ENCODE measurements around the gene SLC7A1.

SLC7A1 gene

DNA sequence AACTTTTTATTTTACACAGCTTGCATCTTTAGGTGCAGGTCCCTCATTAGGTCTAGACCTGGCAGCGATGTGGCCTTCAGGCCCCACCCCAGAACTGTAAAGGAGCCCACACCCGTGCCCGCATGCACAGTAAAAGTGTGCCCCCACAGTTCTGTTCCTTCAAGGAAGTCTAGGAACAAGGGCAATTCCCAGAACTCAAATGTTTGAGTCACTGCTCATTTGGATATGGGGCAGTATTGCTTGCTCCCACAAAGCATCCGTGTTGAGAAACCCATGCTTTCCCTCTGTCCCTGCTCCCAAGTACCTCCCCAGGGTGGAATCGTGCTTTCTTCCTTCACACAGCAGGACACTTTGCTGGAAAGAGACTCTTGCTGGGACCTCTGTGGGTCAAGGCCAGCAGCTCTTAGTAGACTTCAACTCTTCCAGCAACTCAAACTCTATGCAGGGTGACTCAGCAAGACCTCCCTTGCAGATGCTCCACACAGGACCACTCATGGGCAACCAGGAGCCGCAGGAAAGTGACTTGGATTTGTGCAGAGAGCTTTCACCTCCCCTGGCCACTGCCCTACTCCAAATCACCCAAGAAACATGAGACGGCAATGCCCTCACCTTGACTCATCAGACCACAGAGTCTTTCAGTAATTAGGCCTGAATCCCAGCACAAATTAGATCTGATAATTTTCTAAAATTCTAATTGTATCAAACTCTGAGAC, 12.3 kb downstream of the SLC7A1 start:
- DNase-seq: no peak

DNA sequence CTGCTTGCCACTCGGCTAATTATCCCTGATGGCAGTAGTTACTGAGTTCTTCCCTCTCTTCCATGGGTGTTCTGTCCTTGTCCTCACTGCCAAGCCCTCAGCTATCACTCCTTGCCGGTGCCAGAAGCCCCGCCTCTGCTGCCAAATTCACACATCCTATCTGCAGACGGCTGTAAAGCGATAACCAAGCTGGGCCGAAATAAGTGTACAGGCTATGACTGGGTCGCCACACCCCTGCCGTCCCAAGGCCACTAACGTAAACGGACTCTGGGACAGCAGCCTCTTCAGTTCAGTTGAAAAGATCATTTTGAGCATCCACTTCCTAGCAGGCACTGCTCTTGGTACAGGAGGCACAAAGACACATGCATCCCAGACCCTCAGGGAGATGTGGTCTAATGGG, 13.3 kb downstream of the SLC7A1 start:
- no peak for DNase-seq

DNA sequence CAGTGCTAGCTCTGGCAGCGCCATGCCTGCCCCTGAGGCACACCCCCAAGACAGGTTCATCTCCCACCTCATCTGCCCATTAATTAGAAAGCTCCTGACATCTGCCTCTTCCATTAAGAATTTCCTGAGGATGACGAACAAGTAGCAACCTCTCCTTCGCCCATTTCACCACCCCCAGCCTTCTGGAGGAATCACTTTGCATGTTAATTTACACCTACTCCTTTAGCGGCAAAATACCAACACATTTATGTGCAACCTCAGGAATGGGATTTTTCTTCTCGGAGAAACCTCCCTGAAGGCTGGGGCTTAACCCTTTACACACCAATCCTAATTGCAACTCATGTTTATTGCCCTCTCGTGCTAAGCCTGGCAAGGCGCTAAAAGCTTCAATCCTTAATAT, 13.8 kb downstream of the SLC7A1 start:
- DNase-seq: peak in 2 of 56 donors; percentile 11 to 40

DNA sequence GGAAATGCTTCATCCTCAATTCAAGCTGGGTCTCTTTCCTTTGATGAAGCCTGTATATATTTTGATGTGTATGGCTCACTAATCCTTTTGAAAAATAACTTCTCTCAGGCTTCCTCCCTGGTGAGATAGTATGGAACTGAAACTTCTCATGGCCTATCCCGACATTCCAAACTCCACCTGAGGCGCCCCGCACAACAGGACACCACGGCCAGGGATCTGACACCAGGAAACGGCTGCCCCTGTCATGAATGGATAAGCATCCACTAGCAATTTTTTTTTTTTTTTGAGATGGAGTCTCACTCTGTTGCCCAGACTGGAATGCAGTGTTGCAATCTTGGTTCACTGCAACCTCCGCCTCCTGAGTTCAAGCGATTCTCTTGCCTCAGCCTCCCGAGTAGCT, 16.4 kb downstream of the SLC7A1 start:
- DNase-seq: no peak

DNA sequence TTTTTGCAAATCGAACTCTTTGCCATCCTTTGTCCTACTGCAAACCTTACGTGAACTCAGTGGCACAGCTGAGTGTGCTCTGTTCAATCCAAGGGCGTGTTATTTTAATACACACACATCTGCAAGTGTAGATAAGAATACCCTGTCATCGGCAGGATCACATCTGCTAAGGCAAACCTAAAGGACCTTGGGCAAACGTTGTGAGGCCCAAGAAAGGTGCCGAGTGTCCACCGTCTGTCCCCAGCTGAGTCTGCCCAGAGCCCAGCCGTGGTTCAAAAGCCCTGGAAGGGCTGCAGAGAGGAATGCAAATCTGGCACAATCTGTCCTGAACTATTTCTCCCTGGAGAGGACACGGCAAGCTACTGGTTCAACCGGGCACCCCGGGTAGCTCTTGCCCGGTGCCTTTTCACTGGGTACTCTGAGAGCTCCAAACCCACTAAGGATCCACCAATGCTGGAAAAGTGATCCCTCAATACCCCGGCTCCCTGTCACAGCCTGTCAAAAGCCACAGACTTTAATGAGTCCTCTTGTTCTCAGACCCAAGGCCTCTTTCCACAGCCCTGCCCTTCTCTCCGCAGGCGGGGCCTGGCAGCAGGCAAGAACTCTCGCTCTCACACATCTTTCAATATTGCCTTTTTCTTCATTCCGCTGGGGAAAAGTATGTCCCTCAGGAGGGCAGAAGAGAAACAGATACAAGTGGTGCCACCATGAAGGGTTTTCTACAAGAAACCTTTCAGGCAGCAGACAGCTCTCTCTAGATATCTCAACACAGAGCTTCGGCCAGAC, 17.0 kb downstream of the SLC7A1 start:
- no peak for DNase-seq

DNA sequence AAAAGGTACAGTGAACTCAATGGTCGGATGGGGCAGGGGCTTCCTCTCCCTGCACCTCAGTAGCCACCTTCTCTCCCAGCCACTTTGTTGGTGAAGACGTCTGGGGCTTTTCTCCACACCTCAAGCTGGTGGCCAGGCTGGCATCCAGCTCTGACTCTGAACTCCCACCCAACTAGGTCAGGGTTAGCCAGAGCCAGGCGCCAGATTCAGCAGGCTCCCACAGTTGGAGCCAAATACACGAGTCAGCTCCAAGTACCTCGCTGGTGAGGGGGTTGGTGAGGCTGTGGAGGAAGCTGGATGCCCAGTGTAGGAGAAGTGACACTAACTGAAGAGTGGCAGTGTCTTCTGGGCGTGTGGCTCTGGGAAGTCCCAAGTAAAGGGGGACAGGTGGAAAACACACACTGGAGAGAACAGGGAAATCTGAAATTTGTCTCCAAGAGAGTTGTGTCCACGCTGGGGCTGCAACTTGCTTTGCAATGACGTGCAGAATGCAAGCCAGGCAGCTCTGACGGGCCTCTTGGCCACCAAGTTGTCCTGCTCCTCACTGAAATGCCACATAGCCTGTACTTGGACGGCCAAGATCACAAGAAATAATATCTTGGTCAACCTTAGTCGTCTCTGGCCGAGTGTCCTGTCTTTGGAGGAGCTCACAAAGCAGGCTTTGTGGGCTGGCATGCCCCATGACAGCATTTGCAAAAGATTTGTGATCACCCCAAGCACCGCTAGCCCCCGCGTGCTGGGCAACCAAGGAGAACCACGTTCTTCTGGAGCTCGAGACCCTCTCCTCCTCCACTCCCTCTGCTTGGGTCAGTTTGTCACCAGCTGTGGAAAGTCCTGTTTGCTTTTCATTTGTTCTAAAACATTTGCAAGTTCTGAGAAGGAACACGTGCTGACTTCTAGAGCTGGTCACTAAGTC, 18.1 kb downstream of the SLC7A1 start:
- peak in 14 of 56 donors; percentile 7 to 62 (median 24) for DNase-seq

DNA sequence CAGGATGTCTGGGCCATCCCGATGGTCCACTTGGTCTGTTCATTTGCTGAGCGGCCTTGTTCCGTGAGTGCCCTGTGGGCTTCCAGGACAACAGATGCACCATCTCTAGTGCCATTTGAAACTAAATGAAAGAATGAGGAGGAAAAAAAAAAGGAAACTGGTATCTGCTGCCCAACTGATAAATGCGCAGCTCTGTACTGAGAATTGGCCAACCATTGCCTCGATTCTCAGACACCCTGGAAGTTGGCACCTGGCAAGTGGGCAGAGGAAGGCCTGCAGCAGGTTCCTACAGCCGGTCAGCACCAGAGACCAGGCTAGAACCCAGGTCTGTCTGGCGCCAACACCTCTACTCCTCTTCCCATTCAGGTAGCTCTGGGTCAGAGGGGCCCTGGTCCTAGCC, 18.9 kb downstream of the SLC7A1 start:
- no peak for DNase-seq

DNA sequence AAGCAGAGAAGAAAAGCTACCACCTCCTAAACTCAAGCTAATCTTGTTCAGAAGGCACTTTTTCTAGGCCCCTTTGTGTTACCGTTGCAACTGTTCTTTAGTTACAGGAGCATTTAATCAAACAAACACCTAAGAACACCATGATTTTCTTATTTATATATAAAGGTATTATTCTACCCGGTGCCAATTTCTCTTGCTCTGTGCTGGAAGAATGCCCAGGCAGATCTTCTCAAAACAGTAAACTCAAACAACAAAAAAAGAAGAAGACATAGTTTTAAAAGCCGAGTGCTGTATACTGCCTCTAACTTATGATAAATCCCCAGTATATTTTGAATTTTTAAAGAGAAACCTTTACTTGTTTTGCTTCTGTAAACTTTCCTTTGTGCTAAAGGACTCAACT, 20.4 kb downstream of the SLC7A1 start:
- DNase-seq: no peak

DNA sequence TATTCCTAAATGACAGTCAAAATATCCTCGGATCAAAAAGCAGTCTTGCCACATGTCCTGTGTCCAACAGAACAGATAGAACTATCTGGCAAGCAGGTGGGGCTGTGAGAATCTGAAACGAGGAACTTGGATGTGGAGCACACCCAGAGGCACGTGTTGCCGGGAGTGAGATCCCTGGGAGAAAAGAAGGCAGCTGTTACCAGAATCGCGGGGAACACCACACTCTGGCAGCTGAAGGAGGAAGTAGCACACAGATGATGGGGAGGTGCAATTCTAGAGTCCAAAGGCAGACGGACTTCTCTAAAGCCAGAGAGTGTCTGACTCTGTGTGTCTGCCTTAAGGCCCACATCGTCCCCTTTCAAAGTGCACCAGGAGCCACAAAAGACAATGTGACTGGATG, 22.3 kb downstream of the SLC7A1 start:
- peak in 6 of 56 donors; percentile 7 to 39 (median 16) for DNase-seq

DNA sequence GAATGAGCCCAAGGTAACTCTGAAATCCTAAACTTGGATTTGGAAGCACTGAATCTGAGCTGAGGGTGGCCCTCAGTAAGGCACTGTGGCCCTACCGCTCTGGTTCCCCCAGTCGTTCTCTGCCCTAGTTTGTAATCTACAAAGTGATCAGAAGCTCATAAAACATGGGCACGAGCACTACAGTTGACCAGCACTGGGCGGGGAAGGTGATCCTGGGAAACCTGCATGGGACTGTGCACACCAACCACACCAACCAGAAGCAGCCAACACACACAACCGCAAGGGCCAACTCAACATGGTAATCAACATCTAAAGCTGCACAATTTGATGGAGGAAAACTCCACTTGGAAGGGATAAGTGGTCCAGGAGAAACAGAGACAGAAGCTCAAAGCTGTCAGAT, 22.9 kb downstream of the SLC7A1 start:
- no peak for DNase-seq

DNA sequence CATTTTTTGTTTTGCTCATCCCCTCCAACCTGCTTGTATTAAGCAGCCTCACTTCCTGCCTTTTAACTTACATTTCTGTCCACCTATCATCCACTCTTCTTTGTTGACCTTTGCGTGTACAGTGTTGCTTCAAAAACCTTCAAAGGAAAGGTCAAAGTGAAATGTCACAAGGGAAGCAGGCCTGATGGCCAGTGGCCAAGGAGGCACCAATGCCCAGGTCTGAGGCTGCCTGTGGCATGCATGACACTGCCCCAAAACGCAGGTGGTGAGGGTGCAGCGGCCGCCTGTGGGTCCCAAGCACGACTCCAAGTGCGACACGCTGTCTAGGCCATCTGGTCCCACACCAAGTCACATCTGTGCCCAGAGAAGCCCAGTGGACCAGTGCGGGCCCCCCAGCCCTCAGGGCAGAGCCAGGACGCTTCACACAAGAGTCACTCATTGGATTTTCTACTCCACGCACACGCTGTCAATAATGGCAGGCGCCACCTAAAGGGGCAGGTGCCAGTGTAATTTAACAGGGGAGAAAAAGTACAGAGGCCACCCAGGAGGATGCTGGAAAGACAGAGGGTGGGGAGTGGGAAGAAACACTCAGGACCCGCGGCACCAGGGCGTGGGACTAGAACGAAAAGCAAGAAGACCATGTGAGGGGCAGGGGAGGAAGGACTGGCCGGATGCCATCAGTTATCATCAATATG, 23.5 kb downstream of the SLC7A1 start:
- no peak for DNase-seq

DNA sequence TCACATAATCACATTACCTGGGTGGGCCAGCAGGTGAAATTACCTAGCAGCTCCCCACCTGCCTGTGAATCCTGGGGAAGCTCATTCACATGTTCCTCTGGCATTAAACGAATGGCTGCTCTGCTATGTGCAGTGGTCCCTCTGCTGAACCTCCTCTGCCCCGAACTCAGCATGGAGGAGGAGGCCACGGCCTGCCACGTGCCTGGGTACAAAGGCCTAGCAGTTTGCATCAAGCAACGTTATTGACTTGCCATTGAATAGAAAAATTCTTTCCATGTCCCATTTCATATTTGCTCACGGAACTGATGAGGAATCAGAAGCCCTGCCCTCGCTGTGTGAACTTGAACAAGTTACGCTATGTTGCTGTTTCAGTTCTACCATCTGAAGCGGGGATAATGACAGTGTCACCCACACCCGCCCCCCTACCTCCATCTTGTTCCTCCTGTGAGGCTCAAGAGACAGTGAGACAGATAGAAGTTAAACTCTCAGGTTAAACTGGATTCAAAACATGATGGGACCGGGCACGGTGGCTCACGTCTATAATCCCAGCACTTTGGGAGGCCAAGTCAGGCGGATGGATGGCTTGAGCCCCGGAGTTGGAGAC, 25.3 kb downstream of the SLC7A1 start:
- no peak for DNase-seq

DNA sequence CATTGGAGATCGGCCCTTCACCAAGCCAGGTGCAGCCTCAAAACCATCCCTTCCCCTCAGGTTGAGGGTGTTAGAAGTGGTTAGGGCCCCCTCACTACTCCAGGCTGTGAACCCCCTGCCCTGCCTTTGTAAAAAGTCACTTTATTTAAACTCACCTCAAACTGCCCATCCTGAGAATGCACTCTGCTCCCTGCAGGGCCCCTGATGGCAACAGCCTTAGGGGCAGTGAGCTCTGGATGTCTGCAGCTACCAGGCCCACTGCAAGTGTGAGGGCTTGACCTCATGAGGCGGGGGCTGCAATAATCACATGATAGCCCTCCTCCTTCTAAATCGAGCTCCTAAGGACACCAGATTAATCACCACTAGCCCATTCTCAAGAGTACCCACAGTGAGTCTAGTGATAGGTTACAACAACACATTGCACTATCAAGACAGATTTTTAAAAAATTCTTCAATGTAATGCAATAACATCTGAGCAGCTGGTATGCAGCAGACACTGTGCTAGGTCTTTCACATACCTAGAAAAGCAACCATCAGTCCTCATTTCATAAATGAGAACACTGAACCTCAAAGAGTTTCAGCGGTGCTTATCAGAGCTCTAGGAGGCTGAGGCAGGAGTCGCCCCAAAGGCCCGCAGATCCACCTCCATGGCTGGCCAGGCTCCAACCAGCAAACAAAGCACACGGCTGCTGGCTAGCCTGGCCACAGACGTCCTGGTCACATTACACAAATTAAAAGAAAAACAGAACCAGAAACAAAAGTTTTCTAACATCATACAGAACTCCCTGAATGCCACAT, 26.0 kb downstream of the SLC7A1 start:
- DNase-seq: no peak

DNA sequence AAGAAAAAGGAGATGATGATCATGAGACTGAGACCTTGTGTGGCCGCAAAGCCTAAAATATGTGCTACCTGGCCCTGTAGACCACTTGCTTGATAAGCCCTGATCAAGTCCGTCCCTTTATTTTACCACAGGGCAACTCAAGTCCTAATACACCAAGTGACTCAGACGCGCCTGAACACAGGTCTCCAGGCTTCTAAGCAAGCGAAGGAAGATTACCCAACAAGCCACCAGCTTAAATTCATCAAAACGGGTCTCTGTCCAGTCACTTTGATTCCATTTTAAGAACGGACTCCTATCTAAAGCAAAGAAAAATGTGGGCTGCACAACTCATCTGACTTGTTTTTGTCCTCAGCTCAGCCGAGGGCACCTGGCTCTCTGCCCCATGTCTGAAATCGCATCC, 26.8 kb downstream of the SLC7A1 start:
- DNase-seq: no peak

DNA sequence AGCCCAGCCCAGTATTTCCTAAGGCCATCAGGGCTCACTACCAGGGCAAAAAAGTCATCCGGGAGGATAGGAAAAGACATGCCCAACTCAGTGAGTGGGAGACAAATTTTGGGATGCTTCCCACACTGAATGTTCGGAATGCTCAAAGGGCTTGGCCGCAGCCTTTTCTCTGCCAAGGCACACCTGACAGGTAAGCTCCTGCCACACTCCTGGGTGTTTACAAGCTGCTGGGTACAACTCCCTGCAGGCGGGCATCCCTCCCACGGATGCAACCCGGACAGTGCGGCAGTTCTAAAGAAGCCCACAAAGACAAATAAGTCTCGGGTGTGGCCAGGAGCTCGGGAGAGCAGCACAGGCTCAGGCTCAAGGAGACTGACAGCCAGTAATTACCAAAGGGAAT, 28.1 kb downstream of the SLC7A1 start:
- DNase-seq: no peak

DNA sequence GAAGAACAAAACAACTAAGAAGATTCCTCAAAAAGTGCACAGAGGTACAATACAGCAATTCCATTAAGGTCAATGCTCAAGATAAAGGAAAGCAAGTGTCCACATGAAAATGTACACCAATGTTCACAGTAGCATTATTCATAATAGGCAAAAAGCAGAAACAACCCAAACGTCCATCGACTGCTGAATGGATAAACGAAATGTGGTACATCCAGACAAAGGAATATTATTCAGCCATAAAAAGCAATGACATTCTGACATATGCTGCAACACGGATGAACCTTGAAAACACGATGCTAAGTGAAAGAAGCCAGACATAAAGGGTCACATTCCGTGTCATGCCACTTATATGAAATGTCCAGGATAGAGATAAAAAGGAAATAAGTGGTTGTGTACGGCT, 29.3 kb downstream of the SLC7A1 start:
- DNase-seq: no peak

DNA sequence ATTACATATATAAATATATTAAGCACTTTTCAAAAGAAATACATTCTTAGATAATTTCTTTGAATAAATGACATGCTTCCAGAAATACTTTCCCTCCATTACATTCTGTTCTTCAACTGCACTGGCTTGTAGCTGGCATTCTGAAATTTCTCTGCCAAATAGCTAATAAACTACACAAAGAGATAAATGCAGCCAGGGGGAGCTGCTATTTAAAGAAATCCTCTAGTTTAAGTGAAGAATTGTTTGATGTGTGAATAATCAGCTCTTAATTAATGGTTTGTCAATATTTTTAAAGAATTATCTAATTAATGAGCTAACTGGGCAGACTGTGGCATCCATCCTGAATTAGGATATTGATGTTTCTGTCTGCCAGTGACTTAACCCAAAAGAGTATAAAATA, 30.7 kb downstream of the SLC7A1 start:
- no peak for DNase-seq

DNA sequence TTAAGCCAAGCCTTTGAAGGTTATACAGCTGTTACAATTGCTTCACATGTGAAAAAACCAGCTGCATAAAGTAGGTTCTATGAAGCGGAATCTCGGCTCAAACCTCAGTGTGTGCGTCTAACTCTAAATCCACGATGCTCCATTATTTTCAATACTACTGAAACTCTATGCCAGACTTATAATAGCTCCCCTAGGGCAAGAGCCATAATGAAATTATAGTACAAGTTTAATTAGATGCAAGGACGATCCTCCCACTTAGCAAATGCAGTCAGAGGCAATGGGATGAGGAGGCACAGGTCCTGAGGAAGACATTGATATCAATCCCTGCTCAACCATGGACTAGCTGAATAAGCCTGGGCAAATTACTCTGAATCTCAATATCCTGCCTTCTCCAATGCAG, 31.1 kb downstream of the SLC7A1 start:
- no peak for DNase-seq

DNA sequence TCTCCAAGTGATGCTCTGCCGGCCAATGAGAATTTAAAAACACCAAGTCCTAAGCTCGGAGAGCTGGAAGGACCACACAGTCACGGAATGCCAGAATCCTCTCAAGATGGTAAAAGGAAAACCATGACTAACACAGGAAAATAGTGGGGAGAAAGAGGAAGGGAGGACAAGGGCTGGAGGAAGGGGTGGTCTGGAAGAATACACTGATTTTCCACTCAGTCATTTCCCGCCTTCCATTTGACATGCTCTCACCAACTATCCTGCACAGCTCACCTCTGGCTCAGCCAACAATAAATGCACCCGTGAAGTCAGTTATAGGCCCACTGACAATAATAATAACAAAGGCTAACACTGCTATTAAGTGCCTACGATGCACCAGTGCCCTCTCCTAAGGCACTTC, 31.5 kb downstream of the SLC7A1 start:
- DNase-seq: no peak
